ENCODE results near the gene CES3. TPM values are rescaled to one million over a fixed set of nuclear protein-coding genes. Genes with fewer than 3 reads are reported as not detected.

The CES3 gene
- polyA plus RNA-seq, 1 experiment, result 0.12 TPM

DNA sequence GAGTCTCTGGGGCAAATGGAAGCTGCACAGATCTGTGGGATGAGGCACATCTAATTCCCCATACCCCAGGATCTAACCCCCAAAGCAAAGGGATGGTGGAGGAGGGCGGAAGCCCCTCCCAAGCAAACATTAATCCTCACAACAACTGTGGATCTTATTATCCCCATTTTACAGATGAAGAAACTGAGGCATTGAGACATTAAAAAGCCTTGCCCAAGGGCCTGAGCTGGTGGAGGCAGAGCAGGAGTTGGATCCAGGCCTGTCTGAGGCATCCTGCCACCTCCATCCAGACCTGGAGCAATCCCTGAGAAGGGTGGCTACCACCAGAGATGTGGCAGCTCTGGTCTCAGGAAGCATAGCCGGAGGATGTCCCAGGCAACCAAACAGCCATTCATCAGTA is 50.2 kb downstream of the CES3 start:
- Histone ChIP-seq H3K27me3 (ENCODE audit: control insufficient read depth, insufficient read depth, low read length) (peaks cover 13% of the 10 kb centered on the region), H3K4me3 (ENCODE audit: low read depth, low read length) (no peak overlapping the region), H3K27ac (ENCODE audit: low read depth, low read length) (no peak overlapping the region), H3K9me3 (ENCODE audit: control insufficient read depth, insufficient read depth, low read length) (no peaks in the 10 kb centered on the region)
- DNase-seq (ENCODE audit: low read depth, low spot score), result no peak
- TF ChIP-seq, protein P1, sequence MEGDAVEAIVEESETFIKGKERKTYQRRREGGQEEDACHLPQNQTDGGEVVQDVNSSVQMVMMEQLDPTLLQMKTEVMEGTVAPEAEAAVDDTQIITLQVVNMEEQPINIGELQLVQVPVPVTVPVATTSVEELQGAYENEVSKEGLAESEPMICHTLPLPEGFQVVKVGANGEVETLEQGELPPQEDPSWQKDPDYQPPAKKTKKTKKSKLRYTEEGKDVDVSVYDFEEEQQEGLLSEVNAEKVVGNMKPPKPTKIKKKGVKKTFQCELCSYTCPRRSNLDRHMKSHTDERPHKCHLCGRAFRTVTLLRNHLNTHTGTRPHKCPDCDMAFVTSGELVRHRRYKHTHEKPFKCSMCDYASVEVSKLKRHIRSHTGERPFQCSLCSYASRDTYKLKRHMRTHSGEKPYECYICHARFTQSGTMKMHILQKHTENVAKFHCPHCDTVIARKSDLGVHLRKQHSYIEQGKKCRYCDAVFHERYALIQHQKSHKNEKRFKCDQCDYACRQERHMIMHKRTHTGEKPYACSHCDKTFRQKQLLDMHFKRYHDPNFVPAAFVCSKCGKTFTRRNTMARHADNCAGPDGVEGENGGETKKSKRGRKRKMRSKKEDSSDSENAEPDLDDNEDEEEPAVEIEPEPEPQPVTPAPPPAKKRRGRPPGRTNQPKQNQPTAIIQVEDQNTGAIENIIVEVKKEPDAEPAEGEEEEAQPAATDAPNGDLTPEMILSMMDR (IDR thresholded peaks at IDR 0.05; ENCODE audit: low read depth, low read length), result no peak
- ChIA-PET POLR2A (no interaction called here), CTCF (no interaction called here)

DNA sequence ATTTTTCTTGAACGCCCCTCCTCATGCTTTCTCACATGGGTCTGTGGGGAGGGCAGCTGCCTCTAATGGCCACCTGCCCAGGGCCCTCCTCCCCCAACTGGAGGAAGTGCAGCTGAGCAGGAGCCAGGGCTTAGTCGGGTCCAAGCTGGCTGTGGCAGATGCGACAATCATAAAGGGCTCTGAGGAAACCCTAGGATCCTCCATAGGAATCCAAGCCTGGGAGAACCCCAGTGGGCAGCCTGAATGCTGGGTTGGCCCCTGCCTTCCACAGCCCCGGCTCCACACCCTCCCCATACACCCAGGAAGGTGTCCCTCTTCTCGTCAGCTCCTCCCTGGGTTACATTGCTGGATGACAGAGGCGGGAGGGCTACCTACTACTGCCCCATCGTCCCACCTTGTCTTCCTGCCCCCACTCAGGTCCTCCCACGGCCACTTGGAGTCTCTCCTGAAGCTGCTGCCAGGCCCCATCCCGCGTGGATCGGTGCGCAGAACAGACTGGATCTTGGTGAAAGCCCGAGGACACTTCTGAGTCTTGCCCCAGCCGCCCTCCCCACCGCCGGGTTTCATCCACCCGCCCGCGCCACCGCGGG is 52.3 kb downstream of the CES3 start:
- no peak for DNase-seq (ENCODE audit: low read depth, low spot score)
- ChIA-PET POLR2A (interaction anchor here (0.7 kb wide), 1 partner anchor 109 kb away, joined by 3 read pairs; no protein-coding TSS in a partner anchor), CTCF (interaction anchor here (0.6 to 2.2 kb wide), 5 partner anchors 88 to 510 kb away, joined by 3 to 11 read pairs (median 4); partner anchors contain the start of gene NAE1)
- Histone ChIP-seq H3K4me3 (ENCODE audit: low read depth, low read length) (peak overlapping the region; percentile 50), H3K9me3 (ENCODE audit: control insufficient read depth, insufficient read depth, low read length) (no peaks in the 10 kb centered on the region), H3K27me3 (ENCODE audit: control insufficient read depth, insufficient read depth, low read length) (peaks cover 13% of the 10 kb centered on the region), H3K27ac (ENCODE audit: low read depth, low read length) (no peak overlapping the region)
- TF ChIP-seq, protein P1 (IDR thresholded peaks at IDR 0.05; ENCODE audit: low read depth, low read length), result no peak

DNA sequence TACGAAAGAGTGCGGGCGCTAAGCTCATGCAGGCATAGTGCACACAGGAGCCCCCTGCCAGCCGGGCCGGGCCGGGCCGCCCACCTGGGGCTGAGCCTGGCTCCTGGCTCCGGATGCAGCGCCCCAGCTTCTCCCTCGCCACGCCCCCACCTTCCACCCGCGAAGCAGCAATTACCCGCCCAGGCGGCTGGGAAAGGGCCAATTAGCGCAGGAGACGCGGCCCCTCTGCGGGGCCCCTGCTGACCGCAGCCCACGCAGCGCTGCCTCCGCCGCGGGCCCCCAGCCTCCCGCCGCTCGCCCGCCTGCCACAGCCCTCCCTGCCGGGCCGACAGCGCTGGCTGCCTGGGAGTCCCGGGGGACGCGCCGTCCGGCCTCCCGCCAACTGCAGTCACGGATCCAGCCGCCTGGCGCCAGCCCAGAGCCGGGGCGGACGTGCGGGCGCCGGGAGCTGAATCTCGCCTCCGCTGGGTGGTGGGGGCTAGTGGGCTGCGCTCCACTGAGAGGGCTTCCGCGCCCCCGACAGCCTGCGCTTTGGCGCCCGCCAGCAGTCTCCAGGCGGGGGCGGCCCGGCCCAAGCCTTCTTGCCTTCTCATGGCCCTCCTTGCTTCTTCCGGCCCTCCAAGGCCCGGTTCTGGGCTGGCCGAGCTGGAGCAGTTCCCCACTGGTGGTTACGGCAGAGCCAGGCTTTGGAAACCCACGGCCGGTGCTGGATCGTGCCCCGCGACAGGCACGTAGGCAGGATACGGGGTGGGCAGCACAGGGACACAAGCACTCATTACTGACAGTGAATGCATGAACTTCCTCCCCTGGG is 53.0 kb downstream of the CES3 start:
- Histone ChIP-seq H3K27ac (ENCODE audit: low read depth, low read length) (no peak overlapping the region), H3K27me3 (ENCODE audit: control insufficient read depth, insufficient read depth, low read length) (peaks cover 13% of the 10 kb centered on the region), H3K4me3 (ENCODE audit: low read depth, low read length) (peak overlapping the region; percentile 50), H3K9me3 (ENCODE audit: control insufficient read depth, insufficient read depth, low read length) (no peaks in the 10 kb centered on the region)
- ChIA-PET POLR2A (interaction anchor here (0.6 to 1.3 kb wide), 3 partner anchors 13 to 266 kb away, joined by 3 to 4 read pairs (median 4); partner anchors contain the start of gene CBFB), CTCF (interaction anchor here (0.8 to 2.2 kb wide), 4 partner anchors 87 to 183 kb away, joined by 3 to 11 read pairs (median 4); partner anchors contain the start of gene NAE1)
- DNase-seq (ENCODE audit: low read depth, low spot score), result no peak
- TF ChIP-seq, protein P1 (IDR thresholded peaks at IDR 0.05; ENCODE audit: low read depth, low read length), result 0 out of 2 replicates have a peak, but pooled peaks have one; percentile 11

DNA sequence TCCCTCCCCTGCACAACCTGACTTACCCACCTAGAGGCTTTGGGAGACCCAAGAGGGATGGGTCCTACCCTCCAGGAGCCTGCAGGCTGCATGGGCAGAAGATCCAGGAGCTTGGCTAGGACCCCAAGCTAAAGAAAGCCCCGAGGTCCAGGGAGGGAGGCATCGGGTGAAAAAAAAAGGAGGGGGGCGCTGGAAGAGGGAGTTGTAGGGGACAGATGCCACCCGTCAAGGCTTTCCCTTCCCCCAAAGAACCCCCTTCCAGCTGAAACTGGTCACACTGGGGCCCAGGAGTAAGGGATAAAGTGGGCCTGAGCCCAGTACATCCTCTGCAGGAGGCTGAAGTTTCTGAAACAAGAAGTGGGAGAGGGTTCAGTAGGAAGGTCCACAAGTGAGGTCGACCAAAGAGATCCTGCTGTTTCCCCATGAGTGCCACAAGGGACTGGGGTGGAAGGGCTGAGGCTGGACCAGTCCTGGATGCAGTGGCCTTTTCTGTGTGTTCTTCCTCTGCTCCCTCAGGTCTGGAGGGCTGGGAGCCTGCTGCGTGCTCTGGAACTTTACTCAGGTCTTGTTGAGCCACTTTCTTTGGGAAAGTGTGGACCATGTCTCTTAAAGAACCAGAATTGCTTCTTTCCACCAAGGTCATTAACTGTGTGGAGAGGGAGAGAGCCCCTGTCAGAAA is 53.7 kb downstream of the CES3 start:
- TF ChIP-seq, protein P1 (IDR thresholded peaks at IDR 0.05; ENCODE audit: low read depth, low read length), result no peak
- ChIA-PET POLR2A (interaction anchor here (0.6 to 1.3 kb wide), 3 partner anchors 12 to 267 kb away, joined by 3 to 4 read pairs (median 4); partner anchors contain the start of gene CBFB), CTCF (interaction anchor here (1.0 to 2.2 kb wide), 2 partner anchors 140 to 184 kb away, joined by 3 to 11 read pairs; partner anchors contain the start of gene NAE1)
- Histone ChIP-seq H3K4me3 (ENCODE audit: low read depth, low read length) (no peak overlapping the region), H3K27ac (ENCODE audit: low read depth, low read length) (no peak overlapping the region), H3K27me3 (ENCODE audit: control insufficient read depth, insufficient read depth, low read length) (peaks cover 13% of the 10 kb centered on the region), H3K9me3 (ENCODE audit: control insufficient read depth, insufficient read depth, low read length) (no peaks in the 10 kb centered on the region)
- DNase-seq (ENCODE audit: low read depth, low spot score), result no peak
